GM18499 (cell line): Measurements from ENCODE around the gene RFC2.

Source experiments
- ATAC-seq: cut with Tn5 transposase; IDR thresholded peaks from one replicate; pipeline ENCODE4 v1.9.1; 2021; ENCODE audit warnings: moderate number of reproducible peaks; ENCODE audit not compliant: insufficient read depth, unreplicated experiment

Gene RFC2

GRCh38 chr7:74254129-74254857 is at the start of gene RFC2:
Gene RFC2, minus strand, starts transcription at chr7:74254399. Its CDS starts 16 bp downstream, at chr7:74254383.
- ATAC-seq: peak; percentile 66

GRCh38 chr7:74302745-74303221 is 48.6 kb upstream of the RFC2 start:
- ATAC-seq: no peak

GRCh38 chr7:74300926-74301325 is 46.7 kb upstream of the RFC2 start:
- ATAC-seq: no peak

GRCh38 chr7:74299401-74299800 is 45.2 kb upstream of the RFC2 start:
- ATAC-seq: no peak

- no peak for ATAC-seq
Observed at GRCh38 chr7:74297516-74298233, 43.5 kb upstream of the RFC2 start.

- ATAC-seq: no peak
Observed at GRCh38 chr7:74294191-74294998, 40.2 kb upstream of the RFC2 start.

GRCh38 chr7:74293577-74293908 is 39.3 kb upstream of the RFC2 start:
- ATAC-seq: no peak

GRCh38 chr7:74292757-74293576 is 38.8 kb upstream of the RFC2 start:
- no peak for ATAC-seq

- ATAC-seq: no peak
Observed at GRCh38 chr7:74291535-74291934, 37.3 kb upstream of the RFC2 start.

- no peak for ATAC-seq
Observed at GRCh38 chr7:74290981-74291441, 36.8 kb upstream of the RFC2 start.

- no peak for ATAC-seq
Observed at GRCh38 chr7:74290553-74290950, 36.4 kb upstream of the RFC2 start.

- ATAC-seq: no peak
Observed at GRCh38 chr7:74289659-74290552, 35.7 kb upstream of the RFC2 start.

GRCh38 chr7:74289018-74289658 is 34.9 kb upstream of the RFC2 start, which contains the start of gene CLIP2:
Gene CLIP2, plus strand, starts transcription at chr7:74289407. Its CDS starts 28,140 bp downstream, at chr7:74317547.
- no peak for ATAC-seq

GRCh38 chr7:74288034-74288881 is 34.1 kb upstream of the RFC2 start:
- no peak for ATAC-seq

- ATAC-seq: no peak
Observed at GRCh38 chr7:74287303-74288033, 33.3 kb upstream of the RFC2 start.

GRCh38 chr7:74286131-74286530 is 31.9 kb upstream of the RFC2 start:
- ATAC-seq: no peak

GRCh38 chr7:74284781-74285259 is 30.6 kb upstream of the RFC2 start:
- ATAC-seq: no peak
